Stimulated activated CD4-positive, alpha-beta T cell treated with anti-CD3 and anti-CD28 coated beads, Interleukin-12 subunit alpha, Interleukin-12 subunit beta, amount 100 ng/mL, for 24 hours (primary cell): Measurements from ENCODE around the gene PSME1.

ENCODE experiments used
- DNase-seq, 2 experiments: peaks; one replicate each; pipeline ENCODE4 v3.0.0-alpha.2; 2020; ENCODE audit warnings: low read depth in 2 of 2

The PSME1 gene

DNA sequence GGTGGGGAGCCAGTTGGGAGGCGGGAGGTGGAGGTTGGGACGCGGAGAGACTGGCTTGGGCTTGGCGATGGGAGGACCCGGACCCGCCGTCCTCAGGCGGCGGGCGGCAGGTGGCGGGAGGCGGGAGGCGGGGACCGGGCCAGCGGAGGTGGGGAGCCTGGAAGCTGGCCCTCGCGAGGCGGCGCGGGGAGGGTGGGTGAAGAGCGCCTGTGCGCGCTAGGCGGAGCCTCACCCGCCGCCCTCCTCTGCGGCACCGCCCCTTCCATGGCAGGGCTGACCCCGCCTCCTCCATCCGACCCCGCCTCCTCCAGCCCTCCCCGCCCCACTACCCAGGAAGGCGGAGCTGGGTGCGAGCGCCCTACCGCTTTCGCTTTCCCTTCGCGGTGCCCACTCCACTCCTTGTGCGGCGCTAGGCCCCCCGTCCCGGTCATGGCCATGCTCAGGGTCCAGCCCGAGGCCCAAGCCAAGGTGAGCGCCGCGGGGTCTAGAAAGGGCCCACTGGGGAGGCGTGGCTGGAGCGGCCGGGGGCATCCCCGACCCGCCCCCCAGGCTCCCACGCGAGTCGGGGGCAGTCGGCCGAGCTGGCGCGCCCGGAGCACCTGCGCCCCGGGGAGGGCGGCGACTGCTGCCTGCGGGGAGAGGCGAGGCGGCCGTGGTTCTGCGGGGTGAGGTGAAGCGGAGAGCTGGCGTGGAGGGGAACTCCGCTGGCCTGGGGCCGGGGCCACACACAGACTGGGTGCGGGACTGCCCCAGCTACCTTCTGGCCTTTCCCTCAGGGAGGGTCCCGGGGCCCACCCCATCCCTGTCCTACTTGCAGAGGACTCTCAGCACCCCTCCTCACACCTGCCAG, at the start of gene PSME1:
Gene PSME1 (plus strand): TSS at position 361 of the 850 bp plus-strand sequence. CDS start 69 bp downstream, at position 430.
- peak; percentile 90 to 91 for DNase-seq

DNA sequence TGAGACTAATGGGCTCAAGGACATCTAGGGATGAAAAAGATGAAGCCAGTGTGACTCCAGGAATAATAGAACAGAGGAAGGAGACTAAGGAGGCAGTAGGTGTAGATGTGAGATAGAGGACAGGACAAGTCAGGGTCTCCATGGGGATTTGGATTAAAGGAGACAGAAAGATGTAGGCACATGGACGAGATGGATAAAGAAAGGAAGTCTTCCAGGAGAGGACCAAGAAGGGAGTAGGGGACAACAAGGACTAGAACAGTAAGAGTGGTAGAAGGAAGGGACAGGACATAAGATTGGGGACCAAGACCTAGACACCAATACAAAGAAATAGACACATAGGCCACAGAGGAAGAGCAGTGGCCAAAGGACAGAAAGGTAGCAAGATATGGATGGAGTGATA, 49.0 kb upstream of the PSME1 start:
- no peak for DNase-seq

DNA sequence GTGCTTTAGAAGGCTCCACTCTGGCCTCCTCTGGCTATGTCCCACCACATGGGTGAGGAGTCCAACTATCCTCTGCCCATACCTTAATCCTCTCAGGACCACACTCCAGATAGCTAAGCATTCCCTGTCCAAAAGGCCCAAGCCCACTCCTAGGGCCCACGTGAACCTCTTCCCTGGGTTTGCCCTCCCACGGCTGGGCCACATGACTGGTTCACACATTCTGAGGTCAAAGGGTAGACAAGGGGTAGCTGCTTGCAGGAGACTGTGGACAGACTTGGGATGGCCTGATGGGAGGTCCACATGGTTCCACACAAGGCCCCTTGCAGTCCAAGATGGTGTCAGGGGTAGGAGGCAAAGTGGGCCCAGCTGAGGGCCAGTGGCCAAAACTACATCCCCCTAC, 47.9 kb upstream of the PSME1 start:
- DNase-seq, result no peak

DNA sequence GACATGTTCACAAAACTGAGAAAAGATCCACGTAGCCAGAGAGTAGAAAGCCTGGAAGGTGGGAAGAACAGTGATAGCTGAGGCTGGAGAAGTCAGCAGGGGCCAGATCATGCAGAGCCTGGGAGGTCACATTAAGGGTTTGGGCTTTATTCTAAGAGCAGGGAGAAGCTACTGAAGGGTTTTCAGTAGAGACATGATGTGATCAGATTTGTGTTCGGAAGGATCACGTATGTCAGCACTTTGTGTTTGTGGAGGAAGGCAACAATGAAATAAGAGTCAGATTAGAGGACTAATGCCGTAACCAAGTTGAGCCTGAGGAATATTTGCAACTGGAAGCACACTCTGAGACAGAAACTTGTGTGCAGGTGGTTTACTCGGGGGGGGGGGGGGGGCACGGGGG, 46.1 kb upstream of the PSME1 start:
- no peak for DNase-seq

DNA sequence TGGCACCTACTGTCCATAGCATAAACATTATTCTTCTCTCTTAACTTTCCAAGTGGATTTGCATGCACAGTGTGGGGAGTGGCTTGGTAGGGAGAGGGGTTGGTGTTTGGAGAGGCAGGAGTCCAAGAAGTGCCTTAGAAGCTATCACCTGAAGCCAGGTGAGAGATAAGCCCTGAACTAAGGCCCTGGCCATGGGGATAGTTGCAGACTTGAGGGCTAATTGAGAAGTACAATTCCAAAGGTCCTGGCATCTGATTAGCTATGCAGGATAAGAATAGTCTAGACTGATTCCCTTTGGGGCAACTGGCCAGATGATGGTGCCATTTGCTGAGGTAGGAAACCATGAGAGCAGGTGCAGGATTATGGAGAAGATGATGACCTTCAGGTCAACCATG, 43.9 kb upstream of the PSME1 start:
- no peak for DNase-seq

DNA sequence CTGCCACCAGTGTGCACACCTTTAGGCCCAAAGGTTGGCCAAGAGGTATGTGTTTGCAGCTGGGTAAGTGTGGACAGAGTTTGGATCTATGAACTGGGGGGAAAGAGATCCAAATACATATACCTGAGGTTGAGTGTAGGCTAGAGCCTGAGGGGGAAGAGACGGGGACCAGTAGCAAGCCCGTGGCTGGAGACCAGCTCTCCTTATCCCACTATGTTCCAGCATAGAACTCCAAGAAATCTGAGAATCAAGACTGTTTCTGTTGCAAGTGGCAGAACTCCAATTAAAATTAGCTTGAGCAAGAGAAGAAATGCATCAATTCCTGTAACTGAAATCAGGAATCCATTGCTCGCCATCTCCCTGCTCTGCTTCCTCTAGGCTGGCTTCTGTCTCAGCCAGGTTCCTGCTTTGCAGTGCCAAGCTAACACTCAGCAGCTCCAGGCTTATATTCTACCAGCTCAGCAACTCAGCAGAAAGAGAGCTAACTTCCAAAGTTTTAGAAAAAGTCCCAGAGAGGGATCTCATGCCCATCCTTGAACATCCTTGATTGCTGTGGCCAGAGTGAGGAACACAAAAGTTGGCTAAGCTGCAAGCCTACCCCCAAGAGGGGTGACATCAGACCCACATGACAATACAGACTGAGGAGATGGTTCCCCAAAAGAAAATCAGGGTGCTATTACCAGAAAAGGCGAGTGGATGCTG, 43.3 kb upstream of the PSME1 start:
- no peak for DNase-seq

GRCh38 chr14:24093207-24093900, 42.6 kb upstream of the PSME1 start:
- DNase-seq, result no peak

DNA sequence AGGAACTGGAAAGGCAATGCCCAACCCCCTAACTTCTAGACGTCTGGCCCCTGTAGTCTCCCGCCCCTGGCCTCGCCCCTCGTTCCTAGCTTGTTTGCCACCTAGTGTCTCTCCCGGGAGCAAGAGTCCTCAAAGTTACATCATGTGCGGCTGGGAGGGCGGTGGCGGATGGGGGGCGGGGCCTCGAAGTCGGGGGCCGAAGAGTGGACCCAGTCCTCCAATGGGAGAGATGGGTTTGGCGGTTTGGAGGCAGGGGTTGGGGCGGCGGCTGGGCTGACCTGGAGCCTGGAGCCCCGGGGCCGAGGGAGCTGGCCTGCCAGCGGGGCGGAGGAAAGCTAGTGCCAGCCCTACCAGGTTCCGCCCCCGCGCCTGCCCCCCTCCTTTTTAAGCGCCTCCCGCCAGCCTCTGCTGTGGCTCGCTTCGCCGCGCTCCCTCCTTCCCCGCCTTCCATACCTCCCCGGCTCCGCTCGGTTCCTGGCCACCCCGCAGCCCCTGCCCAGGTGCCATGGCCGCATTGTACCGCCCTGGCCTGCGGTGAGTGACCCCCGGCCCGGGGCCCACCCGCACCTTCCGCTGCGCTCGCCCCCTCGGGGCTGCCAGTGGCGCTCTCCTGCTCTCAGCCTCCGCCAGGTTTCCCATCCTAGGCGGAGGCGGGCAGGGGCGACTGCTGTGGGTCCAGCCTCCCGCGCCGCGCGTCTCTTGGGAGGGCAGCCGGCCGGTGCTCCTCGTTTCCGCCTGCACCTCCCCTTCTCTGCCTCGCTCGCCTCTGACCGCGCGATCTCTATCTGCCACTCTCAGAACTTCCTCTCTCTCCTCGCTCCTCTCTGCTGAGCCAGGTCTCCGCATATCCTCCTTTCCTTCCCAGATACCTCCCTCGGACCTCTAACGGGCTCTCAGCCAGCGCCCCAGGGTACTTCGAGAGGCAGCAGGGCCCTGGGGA, 41.8 kb upstream of the PSME1 start, which contains the start of gene PCK2:
Gene PCK2 (plus strand): TSS at position 411 of the 940 bp plus-strand sequence. CDS start 95 bp downstream, at position 506.
- peak; percentile 73 to 92 for DNase-seq

GRCh38 chr14:24094841-24095270, 41.1 kb upstream of the PSME1 start:
- DNase-seq, result no peak

DNA sequence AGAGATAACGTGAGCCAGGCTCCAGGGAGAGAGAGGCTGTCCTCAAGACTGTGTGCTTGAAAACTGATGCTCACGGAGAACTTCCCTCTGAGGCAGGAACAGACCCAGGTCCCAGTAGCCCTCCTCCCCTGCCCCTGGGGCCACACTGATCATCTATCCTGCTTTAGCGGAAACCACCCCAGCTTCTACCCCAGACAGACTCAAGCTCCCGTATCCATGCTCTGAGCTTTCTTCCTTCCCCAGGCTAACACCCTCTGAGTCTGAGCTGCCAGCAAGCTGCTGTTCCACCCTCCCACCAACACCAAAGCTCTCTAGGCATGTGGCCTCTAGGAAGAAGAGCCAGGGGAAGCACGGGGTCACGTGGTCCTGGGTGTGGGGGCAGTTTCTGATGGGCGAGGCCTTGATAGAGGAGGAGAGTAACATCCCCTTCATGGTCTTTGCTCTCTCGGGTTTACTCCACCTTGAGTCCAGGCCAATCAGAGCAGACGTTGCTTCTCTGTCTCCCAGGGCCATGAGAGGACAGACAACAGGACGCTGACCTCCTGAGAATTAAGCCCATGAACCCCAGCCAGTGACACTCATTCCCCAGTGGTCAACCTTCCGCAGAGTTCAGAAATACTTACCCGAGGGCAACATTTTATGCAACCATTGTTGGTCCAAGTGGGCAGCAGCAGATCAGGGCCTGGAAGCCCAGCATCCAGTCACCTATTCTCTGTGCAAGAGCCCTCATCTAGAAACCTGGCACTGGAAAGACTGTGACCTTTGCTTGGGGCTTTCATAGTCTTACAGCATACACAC, 40.5 kb upstream of the PSME1 start:
- peak; percentile 28 to 66 for DNase-seq

GRCh38 chr14:24096545-24097181, 39.3 kb upstream of the PSME1 start:
- DNase-seq, result no peak

- DNase-seq, result no peak
Measured at GRCh38 chr14:24098229-24098926, 37.6 kb upstream of the PSME1 start.

- DNase-seq, result no peak
Measured at GRCh38 chr14:24098927-24099813, 36.8 kb upstream of the PSME1 start.

- no peak for DNase-seq
Measured at GRCh38 chr14:24100197-24100981, 35.6 kb upstream of the PSME1 start.

GRCh38 chr14:24100982-24101494, 35.0 kb upstream of the PSME1 start:
- DNase-seq, result no peak

GRCh38 chr14:24102357-24103048, 33.5 kb upstream of the PSME1 start:
- DNase-seq, result no peak

DNA sequence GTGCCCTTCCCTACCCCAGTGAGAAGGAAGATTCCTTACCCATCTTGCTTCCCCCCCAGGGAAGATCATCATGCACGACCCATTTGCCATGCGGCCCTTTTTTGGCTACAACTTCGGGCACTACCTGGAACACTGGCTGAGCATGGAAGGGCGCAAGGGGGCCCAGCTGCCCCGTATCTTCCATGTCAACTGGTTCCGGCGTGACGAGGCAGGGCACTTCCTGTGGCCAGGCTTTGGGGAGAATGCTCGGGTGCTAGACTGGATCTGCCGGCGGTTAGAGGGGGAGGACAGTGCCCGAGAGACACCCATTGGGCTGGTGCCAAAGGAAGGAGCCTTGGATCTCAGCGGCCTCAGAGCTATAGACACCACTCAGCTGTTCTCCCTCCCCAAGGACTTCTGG, 32.5 kb upstream of the PSME1 start:
- no peak for DNase-seq
